K562 (cell line): ENCODE results near the gene OR7A10. TPM values are rescaled to one million over a fixed set of nuclear protein-coding genes. Genes with fewer than 3 reads are reported as not detected.
A peak's percentile ranks its signal among the peaks of the same experiment; 100 is the strongest.

Experiments
- AFF1 ChIP-seq, 2 experiments: fragments of 450-650 bp; IDR thresholded peaks; 2 replicates each; pipeline ENCODE4 v1.6.1; 2018; ENCODE audit warnings: mild to moderate bottlenecking in 2 of 2, low read depth in 1 of 2; ENCODE audit not compliant: partially characterized antibody in 2 of 2
- ARID2 ChIP-seq: fragments of 450-650 bp; IDR thresholded peaks from 2 replicates; pipeline ENCODE4 v1.6.1; 2017; ENCODE audit warnings: antibody characterized with exemption, mild to moderate bottlenecking
- CHAMP1 ChIP-seq: fragments of 450-650 bp; IDR thresholded peaks from 2 replicates; pipeline ENCODE4 v1.6.1; 2016; ENCODE audit warnings: mild to moderate bottlenecking
- ILK ChIP-seq: fragments of 450-650 bp; IDR thresholded peaks from 2 replicates; pipeline ENCODE4 v1.6.1; 2016; ENCODE audit warnings: missing genetic modification characterization, low read depth, mild to moderate bottlenecking, missing compliant biosample characterization, moderate library complexity, borderline replicate concordance
- KHSRP ChIP-seq: fragments of 450-650 bp; IDR thresholded peaks from 2 replicates; pipeline ENCODE4 v1.6.1; 2017
- MAX ChIP-seq: sonication (generic); formaldehyde crosslinking; IDR thresholded peaks from 2 replicates; pipeline ENCODE4 v1.9.0; 2022; ENCODE audit warnings: mild to moderate bottlenecking, missing genetic modification reagents
- SMARCA5 ChIP-seq: fragments of 450-650 bp; IDR thresholded peaks from 2 replicates; pipeline ENCODE4 v1.6.1; 2016
- TCF3 ChIP-seq: sonication (generic); formaldehyde crosslinking; IDR thresholded peaks from 2 replicates; pipeline ENCODE4 v1.4.0; 2020; ENCODE audit warnings: mild to moderate bottlenecking, missing genetic modification reagents
- ZMIZ1 ChIP-seq, 2 experiments: fragments of 150-350 bp in 1 of 2; IDR thresholded peaks; 2 replicates each; pipeline ENCODE4 v1.6.1; 2012 to 2016; ENCODE audit warnings: low read depth in 2 of 2, low read length in 2 of 2, mild to moderate bottlenecking in 1 of 2, moderate library complexity in 1 of 2
- ZNF133 ChIP-seq: fragments of 250-450 bp; sonication (Bioruptor Pico); IDR thresholded peaks from 2 replicates; pipeline ENCODE4 v1.4.0; 2020; ENCODE audit warnings: mild to moderate bottlenecking
- ZNF143 ChIP-seq: sonication (generic); formaldehyde crosslinking; IDR thresholded peaks from 2 replicates; pipeline ENCODE4 v1.9.0; 2022; ENCODE audit warnings: mild to moderate bottlenecking, missing genetic modification reagents
- ZNF316 ChIP-seq: fragments of 450-650 bp; IDR thresholded peaks from 2 replicates; pipeline ENCODE4 v1.6.1; 2016
- ZNF589 ChIP-seq: fragments of 200-800 bp; sonication (Bioruptor generic); IDR thresholded peaks from 2 replicates; pipeline ENCODE4 v1.6.1; 2016; ENCODE audit warnings: low read depth, missing genetic modification characterization, missing compliant biosample characterization
- polyA plus RNA-seq, 8 experiments: library from polyadenylated mRNA; depleted of rRNA in 4 of 8; stranded (reverse) in 5 of 8; unstranded in 3 of 8; fragments of >200 nt; fragmentation: Nextera tagmentation in 2 of 8; fragmentation: Illumina TruSeq in 1 of 8; extraction: Ambion mirVana in 2 of 8; extraction: Trizol in 1 of 8; gene quantifications; 2 replicates each; pipeline versions ENCODE4 v1.2.1 to v1.2.3, GENCODE V29; 2011 to 2014; ENCODE audit warnings: inconsistent platforms in 1 of 8, missing spikeins in 1 of 8
- total RNA-seq, 7 experiments: library from RNA; depleted of rRNA in 6 of 7; stranded (reverse); fragments of >200 nt in 6 of 7; fragmentation: Illumina TruSeq in 2 of 7; extraction: Trizol in 2 of 7; gene quantifications; 2 replicates each; pipeline versions ENCODE4 v1.2.1 to v1.2.3, GENCODE V29; 2011 to 2021; ENCODE audit warnings: low replicate concordance in 1 of 7

Gene OR7A10
- total and polyA plus RNA-seq, 9 of the 15 experiments (the other 6 are each of a cell fraction or from before 2014, with no cell fraction given), result not detected

- TF ChIP-seq CHAMP1 (no peak), TCF3 (peak; percentile 88), ILK (no peak), SMARCA5 (no peak), ARID2 (no peak), ZMIZ1 (IDR thresholded peaks at IDR 0.05; ENCODE audit: low read depth in 2 of 2, low read length in 2 of 2) (peak in 1 of 2 experiments; percentile 84; a peak in 2 of 4 replicates), ZNF143 (CRISPR knock-in tag) (no peak), ZNF133 (no peak), KHSRP (no peak), MAX (no peak), ZNF589 (CRISPR knock-in tag) (peak; percentile 88; the same call in 1 of the 2 replicates), ZNF316 (peak; percentile 98), AFF1 (IDR thresholded peaks at IDR 0.05; ENCODE audit: low read depth in 1 of 2, partially characterized antibody in 2 of 2) (peak in 1 of 2 experiments; percentile 66)
Observed at GRCh38 chr19:14890643-14891379, 42.1 kb upstream of the OR7A10 start (continued).
